ENCODE data around the gene ZCCHC24. TPM values are rescaled to one million over a fixed set of nuclear protein-coding genes. Genes with fewer than 3 reads are reported as not detected.
A peak's percentile ranks its signal among the peaks of the same experiment; 100 is the strongest.

The ZCCHC24 gene
- total RNA-seq, 4 donors from 2014 or later = 100 to 156 (median 120) TPM

DNA sequence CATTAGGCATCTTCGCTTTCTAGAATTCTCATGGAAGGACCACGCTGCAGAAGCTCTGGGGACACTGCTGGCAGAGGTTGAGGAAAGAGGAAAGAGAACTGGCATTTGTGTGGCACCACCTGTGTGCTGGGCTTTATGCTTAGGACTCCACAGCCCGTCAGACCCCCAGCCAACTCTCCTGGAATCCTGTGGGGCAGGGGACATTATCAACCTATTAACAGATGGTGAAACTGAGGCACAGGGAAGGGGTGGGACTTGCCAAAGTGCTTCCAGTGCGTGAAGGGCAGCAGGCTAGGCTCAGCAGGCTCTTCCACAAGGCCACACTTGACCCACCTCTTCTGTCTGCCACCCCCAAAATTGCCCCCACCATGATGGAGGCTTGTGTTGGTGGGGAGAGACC, 46.8 kb downstream of the ZCCHC24 start:
- intact Hi-C loops (cut with DNase I) = no loop called here
- no peak for DNase-seq (ENCODE audit: extremely low spot score)
- no peaks in the 10 kb centered on the region for H3K27me3 ChIP-seq
- no peak overlapping the region for H3K27ac ChIP-seq (replicated peaks in 1 of 4)
- H3K4me1 ChIP-seq = peaks cover 0 to 16% (median 4%) of the 10 kb centered on the region in 4 donors
- peak overlapping the region in 3 of 4 donors; percentile 24 to 39 (median 29) for H3K4me3 ChIP-seq
- no peaks in the 10 kb centered on the region for H3K9me3 ChIP-seq
- peaks cover 0 to 17% (median 10%) of the 10 kb centered on the region in 4 donors for H3K36me3 ChIP-seq
- 86% methylated on average over 3 of the region's 4 CpGs for WGBS
- TF ChIP-seq EP300 (IDR thresholded peaks at IDR 0.05) = no peak
- TF ChIP-seq CTCF (IDR thresholded peaks at IDR 0.05) = no peak
- no peak for TF ChIP-seq POLR2A (IDR thresholded peaks at IDR 0.05; ENCODE audit: low read depth)
- TF ChIP-seq POLR2AphosphoS5 (IDR thresholded peaks at IDR 0.05) = no peak

DNA sequence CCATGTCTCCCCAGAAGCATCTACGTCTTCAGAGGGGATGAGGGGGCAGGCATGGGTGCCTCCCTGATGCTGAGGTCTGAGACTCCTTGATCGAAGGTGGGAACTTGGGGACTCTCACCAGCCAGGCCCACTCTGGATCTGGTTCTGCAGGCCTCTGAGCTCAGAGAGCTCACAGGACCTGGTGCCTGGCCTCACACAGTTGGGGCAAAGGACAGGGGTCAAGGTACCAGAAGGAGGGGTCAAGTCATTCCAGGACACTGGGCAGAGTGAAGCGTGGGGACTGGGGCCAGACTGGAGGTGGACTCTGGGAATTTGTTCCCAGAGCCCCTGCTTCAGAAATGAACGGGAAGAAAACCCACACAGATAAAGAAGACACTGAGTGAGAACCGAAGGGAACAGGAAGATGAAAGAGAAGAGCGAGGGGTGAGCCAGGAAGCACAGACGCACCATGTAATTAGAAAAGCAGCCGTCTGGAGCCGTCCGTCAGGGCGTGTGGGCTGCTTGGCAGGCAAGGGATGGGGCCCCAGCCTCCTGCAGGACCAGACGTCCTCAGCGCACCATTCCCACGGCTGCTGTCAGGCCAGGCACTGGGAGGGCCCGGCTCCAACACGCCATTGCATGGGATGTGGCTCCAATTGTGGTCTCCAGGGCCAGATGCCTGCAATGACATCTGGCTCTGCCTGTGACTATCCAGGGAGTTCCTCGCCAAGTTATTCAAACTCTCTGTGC, 47.7 kb downstream of the ZCCHC24 start:
- peaks cover 0 to 26% (median 16%) of the 10 kb centered on the region in 4 donors for H3K36me3 ChIP-seq
- H3K27me3 ChIP-seq = no peaks in the 10 kb centered on the region
- H3K27ac ChIP-seq (replicated peaks in 1 of 4) = no peak overlapping the region
- no peak overlapping the region for H3K4me3 ChIP-seq
- intact Hi-C loops (cut with DNase I) = no loop called here
- WGBS = 35% methylated on average over 11 of the region's 17 CpGs
- peaks cover 0 to 25% (median 10%) of the 10 kb centered on the region in 4 donors for H3K4me1 ChIP-seq
- no peak for DNase-seq (ENCODE audit: extremely low spot score)
- peak in 1 of 2 donors; percentile 23 for TF ChIP-seq POLR2AphosphoS5 (IDR thresholded peaks at IDR 0.05)
- no peak for TF ChIP-seq POLR2A (IDR thresholded peaks at IDR 0.05; ENCODE audit: low read depth)
- H3K9me3 ChIP-seq = no peaks in the 10 kb centered on the region

DNA sequence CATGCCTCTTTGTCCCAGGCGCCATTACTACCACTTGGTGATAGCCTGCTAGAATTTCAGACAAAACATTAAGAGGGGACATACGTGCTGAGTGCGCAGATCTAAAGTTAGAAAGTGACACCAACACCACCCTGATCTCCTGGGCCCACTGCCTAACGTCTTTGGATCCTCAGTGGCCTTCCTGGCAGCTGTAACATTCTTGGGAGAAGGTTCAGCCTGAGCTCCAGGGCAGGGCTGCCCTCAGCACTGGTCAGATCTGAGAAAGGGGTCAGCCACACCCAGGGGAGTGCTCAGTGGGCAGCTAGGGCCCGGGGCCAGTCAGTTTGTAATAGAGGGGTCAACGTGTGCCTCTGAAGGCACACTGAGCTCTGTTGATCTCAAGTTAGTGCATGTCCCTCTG, 48.4 kb downstream of the ZCCHC24 start:
- peaks cover 0 to 32% (median 15%) of the 10 kb centered on the region in 4 donors for H3K4me1 ChIP-seq
- intact Hi-C loops (cut with DNase I) = no loop called here
- no peak overlapping the region for H3K4me3 ChIP-seq
- TF ChIP-seq POLR2A (IDR thresholded peaks at IDR 0.05; ENCODE audit: low read depth) = no peak
- no peak for TF ChIP-seq EP300 (IDR thresholded peaks at IDR 0.05)
- TF ChIP-seq POLR2AphosphoS5 (IDR thresholded peaks at IDR 0.05) = peak in 1 of 2 donors; percentile 4
- no peak for TF ChIP-seq CTCF (IDR thresholded peaks at IDR 0.05)
- no peaks in the 10 kb centered on the region for H3K9me3 ChIP-seq
- no peak for DNase-seq (ENCODE audit: extremely low spot score)
- 50% methylated on average over 5 of the region's 6 CpGs for WGBS
- no peak overlapping the region for H3K27ac ChIP-seq (replicated peaks in 1 of 4)
- peaks cover 0 to 31% (median 19%) of the 10 kb centered on the region in 4 donors for H3K36me3 ChIP-seq
- H3K27me3 ChIP-seq = no peaks in the 10 kb centered on the region

- Histone ChIP-seq H3K9me3 (no peaks in the 10 kb centered on the region), H3K27me3 (no peaks in the 10 kb centered on the region), H3K4me1 (peaks cover 0 to 37% (median 21%) of the 10 kb centered on the region in 4 donors), H3K4me3 (no peak overlapping the region), H3K36me3 (peaks cover 0 to 33% (median 19%) of the 10 kb centered on the region in 4 donors), H3K27ac (replicated peaks in 1 of 4) (no peak overlapping the region)
- 51% methylated on average over 5 of the region's 5 CpGs for WGBS
- intact Hi-C loops (cut with DNase I) = no loop called here
- TF ChIP-seq POLR2AphosphoS5 (IDR thresholded peaks at IDR 0.05) (peak in 1 of 2 donors; percentile 8), POLR2A (IDR thresholded peaks at IDR 0.05; ENCODE audit: low read depth) (no peak)
- no peak for DNase-seq (ENCODE audit: extremely low spot score)
Measured at GRCh38 chr10:79396520-79396919, 48.9 kb downstream of the ZCCHC24 start.

DNA sequence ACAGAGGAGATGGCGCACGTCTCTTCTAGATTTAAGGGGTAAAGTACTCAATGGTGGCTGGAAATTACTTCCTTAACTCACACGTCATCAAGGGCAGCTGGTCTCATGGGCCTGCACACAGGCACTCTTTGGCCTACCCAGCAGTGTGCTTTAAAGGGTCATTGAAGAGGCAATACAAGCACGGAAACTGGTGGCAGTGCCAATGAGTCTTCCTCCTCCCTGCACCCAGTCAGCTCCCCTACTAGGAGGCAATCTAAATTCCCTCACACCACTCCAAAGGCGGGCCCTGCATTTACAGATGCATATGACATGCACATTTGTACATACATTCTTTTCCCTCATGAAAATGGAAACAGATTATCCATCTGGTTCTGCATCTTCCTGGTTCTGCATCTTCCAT, 50.8 kb downstream of the ZCCHC24 start:
- H3K27me3 ChIP-seq = no peaks in the 10 kb centered on the region
- 84% methylated on average over 5 of the region's 5 CpGs for WGBS
- no peak overlapping the region for H3K4me3 ChIP-seq
- peak overlapping the region in 2 of 4 donors; percentile 9 to 46 for H3K27ac ChIP-seq (replicated peaks in 1 of 4)
- TF ChIP-seq CTCF (IDR thresholded peaks at IDR 0.05) (no peak), POLR2AphosphoS5 (IDR thresholded peaks at IDR 0.05) (no peak), POLR2A (IDR thresholded peaks at IDR 0.05; ENCODE audit: low read depth) (no peak), EP300 (IDR thresholded peaks at IDR 0.05) (no peak)
- H3K4me1 ChIP-seq = peaks cover 0 to 55% (median 38%) of the 10 kb centered on the region in 4 donors
- H3K36me3 ChIP-seq = peaks cover 0 to 42% (median 19%) of the 10 kb centered on the region in 4 donors
- intact Hi-C loops (cut with DNase I) = no loop called here
- H3K9me3 ChIP-seq = no peaks in the 10 kb centered on the region
- no peak for DNase-seq (ENCODE audit: extremely low spot score)

Data from esophagus muscularis mucosa (tissue), 4 donors.